Stimulated activated CD4-positive, alpha-beta T cell treated with anti-CD3 and anti-CD28 coated beads, Interleukin-12 subunit alpha, Interleukin-12 subunit beta, amount 100 ng/mL, for 48 hours (primary cell): Measurements from ENCODE around the gene CNR2.
"Not testable (repeated sequence)": the region's sequence is repeated elsewhere in the genome, so short reads cannot be mapped to it uniquely, and the experiment has no call there.

Source experiments
- DNase-seq, 3 donors: peaks; one replicate each; pipeline ENCODE4 v3.0.0-alpha.2; 2020; ENCODE audit warnings: low read depth in 2 of 3, low spot score in 1 of 3

The CNR2 gene

DNA sequence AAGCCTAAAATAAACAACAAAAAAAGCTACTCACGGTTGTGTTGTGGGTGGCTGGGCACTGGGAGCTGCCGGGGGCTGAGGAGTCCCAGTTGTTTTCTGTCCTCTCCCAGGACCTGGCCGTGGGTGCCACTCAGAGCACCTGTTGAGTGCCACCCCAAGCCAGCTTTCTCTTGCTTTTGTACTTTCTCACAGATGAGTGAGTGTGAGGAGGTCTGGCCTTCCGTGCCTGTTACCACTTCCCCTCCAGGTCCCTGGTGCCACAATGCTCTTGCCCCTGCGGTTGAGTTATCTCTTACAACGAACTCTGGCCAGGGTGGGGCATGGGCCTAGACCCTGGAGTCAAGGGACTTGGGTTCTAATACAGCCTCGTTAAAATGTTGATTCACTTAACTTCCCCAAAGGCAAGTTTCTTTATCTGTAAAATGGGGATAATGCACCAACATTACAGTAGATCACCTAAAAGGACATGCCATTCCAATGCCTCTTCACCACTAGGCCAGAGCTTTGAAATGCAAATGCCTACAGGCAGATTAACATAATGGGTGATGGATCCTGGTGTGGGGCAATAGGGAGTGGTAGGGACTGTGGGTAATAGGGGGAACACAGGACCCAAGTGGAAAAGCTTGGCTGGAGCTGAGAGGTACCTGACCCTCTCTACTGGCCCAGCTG lies at the start of gene CNR2:
Gene CNR2 (minus strand): TSS at position 151 of the 669 bp plus-strand sequence. CDS start 37,745 bp downstream, outside the sequence.
- DNase-seq, result no peak

DNA sequence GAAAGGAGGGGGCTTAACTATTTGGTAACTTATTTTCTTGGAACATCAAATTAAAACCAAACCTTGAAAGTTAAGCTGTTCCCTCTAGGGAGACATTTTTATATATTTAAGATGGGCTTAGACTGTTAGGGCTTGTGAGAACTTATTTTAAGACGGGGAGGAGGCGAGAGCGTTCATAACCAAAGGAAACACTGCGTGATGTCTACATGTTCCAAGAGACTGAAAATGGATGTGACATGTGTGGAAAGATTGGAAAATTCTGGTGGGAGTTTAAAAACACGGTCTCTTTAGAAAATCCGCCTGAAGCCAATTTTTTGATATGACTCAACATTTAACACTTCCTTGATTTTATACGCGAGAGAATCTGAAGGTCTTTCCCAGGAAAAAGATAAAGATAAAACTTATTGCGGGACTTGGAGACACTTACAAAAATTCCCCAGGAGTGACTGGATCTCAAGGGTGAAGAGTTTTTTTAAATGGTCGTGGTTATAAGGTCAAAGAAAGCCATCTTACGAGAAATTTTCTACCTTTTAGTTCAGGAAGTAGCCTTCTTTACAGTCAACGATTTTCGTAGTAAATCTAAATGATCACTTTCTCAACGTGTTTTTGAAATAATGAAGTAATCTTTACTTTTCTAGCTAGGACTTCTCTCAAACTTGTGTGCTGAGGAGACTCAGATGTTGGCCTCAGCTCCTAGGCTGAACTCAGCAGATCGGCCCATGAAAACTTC lies 47.3 kb upstream of the CNR2 start:
- DNase-seq, result no peak

DNA sequence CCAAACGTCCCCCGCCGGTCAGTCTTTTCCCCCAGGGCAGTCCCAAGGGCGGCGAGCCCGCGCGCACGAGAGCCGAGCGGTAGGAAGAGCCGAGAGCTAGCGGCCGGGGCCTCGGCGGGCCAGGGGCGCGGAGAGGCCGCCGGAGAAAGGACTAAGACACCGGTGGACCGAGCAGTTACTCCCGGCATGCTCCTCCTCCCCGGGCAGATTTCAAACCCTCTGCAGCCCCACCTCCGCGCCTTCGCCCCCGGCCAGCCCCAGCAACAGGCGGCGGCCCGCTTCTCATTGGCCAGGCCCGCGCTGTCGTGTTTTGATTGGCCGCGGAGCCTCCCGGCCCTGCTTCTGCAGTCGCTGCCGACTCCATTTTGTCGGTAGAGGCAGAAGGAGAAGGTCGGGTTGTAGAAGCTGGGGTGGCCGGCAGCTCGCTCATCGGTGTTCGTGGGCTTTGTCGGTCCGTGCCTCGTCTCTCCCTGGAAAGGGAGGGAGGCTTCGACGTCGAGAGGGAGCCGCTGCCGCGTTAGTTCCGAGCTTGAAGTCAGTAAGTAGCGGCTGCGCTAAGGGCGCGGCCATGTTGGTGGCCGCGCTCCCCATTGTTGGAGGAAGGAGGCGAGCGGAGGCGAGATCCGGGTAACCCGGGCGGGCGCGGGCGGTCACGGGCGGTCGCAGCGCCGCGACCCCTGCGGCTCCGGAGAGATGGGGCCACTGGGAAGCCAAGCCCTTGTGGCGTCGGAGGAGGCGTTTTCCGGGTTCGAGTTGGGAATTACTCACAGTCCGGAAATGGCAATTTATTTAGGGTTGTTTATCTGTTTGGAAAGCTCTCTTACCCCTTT lies 46.5 kb upstream of the CNR2 start, which contains the start of gene PNRC2:
Gene PNRC2 (plus strand): TSS at position 368 of the 830 bp plus-strand sequence. CDS start 1,630 bp downstream, outside the sequence.
- peak; percentile 92 to 97 (median 96) for DNase-seq

DNA sequence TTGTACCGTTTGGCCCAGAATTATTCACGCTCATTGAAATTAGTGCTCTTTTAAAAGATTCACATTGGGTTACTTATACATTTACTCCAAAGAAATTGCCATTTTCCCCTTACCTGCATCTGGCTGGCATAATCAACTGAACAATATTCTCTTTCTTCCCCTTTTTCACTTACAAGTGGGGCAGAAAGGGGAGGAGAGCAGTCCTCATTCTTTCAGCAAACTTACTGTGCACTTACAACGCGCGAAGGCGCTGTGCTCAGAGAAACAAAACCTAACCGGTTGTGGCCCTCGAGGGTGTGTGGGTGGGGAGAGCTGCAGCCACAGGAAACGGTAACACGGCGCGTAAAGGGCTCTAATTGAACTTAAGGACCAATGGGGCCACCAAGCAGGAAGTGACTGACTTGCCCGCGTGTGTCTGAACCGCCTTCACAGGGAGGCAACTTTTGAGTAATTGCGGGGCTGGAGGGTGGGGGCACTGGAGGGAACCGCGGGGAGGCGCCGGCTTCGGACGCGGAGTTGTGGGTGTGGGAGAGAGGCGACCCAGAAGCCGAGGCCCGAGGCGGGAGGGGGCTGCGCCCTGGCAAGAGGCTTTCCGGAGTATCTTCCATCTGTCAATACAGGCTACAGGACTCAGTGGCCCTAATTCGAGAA lies 45.8 kb upstream of the CNR2 start:
- peak; percentile 86 to 92 (median 92) for DNase-seq

DNA sequence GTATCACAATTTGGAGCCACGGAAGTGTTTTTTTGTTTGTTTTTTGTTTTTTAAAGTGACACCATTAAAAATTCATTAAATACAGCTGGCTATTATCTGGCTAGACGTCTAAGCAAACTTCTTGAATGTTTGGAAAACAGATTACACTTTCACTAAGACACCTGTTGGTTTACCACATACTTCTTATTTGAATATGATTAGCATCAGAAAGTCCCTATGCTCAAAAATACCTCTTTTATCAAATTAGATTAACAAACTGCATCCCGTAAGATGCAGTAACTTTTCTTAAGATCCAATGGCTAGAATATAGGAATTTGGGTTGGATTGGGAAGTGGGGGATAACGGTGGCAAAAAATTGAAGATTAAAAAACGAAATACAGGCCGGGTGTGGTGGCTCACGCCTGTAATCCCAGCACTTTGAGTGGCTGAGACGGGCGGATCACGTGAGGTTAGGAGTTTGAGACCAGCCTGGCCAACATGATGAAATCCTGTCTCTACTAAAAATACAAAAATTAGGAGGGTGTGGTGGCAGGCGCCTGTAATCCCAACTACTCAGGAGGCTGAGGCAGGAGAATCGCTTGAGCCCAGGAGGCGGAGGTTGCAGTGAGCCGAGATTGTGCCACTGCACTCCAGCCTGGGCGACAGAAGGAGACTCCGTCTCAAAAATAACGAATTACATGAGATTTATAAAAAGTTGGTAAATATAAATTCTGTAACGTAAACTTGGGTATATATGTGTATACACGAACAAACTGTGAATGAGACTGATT lies 45.1 kb upstream of the CNR2 start:
- not testable (repeated sequence) for DNase-seq

DNA sequence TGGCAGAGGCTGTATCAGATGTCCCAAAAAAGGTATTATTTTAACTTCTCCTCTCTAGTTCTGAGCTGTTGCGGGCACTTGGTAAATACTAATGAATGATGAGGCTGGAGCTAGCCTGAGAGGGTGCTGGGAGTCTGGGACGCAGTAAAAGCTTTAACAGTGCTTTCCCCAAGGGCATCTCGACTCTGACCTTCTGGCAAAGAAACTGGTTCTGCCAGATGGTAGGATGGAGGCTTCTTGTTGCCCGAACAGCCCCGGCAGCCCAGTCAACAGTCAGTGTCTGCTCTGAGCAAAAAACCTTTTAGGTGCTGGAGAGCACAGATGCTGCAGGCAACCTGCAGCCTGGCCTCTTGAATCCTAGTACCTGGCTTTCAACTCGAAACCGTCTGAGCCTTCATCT lies 43.9 kb upstream of the CNR2 start:
- no peak for DNase-seq

DNA sequence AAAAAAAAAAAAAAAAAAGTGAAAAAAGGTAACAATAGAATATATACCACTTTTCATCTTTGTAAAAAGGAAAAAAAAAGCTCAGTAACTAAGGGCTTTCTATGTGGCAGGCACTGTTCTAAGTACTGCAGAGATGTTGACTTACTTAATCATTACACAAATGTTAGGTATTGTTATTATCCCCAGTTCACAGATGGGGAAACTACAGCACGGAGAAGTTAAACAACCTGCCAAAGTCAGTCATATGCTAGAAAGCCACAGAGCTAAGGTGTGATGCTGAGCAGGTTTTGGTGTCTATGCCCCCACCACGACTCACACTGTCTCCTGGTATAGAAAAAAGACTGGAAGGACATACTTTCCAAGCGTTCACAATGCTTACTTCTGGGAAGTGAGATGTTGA lies 39.9 kb upstream of the CNR2 start:
- no peak for DNase-seq

DNA sequence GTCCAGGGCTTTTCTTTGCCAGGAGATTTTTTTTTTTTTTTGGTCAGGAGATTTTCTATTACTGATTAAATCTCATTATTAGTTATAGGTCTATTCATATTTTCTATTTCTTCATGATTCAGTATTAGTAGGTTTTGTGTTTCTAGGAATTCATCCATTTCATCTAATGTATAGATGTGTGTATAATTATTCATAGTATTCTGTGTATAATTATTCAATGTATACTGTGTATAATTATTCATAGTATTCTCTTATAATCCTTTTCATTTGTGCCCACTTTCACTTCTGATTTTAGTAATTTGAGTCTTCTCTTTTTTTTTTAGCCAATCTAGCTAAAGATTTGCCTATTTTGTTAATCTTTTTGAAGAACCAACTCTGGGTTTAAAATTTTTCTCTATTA lies 34.2 kb upstream of the CNR2 start:
- DNase-seq, result no peak

DNA sequence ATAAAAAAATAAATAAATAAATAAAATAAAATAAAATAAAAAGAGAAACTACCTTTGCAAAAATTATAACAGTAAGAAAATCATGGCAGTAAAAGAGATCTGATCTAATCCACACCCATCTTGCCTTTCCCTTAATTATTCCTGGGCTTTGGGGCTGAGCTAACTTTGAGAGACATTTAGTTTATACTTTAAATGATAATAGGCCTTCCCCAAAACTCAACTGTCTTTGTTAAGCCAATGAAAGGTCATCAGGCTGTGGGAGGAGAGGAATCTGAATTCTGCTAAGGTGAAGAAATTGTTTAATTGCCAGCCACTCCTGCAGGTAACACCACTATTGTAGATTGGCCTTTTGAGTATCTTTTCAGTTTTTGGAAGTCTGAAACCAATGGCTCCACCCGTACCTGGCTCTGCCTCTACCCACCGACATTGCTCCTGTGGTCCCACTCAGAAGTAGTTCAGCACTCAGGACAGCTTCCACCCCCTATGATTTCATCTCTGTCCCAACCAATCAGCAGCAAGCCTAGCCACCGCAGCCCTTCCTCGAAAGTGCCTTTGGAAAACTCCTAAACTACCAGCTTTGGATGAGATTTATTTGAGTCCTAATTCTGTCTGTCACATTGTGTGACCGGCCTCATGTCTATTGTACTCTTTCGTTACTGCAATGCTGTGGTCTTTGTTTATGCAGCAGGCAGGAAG lies 23.5 kb upstream of the CNR2 start:
- DNase-seq, result no peak

DNA sequence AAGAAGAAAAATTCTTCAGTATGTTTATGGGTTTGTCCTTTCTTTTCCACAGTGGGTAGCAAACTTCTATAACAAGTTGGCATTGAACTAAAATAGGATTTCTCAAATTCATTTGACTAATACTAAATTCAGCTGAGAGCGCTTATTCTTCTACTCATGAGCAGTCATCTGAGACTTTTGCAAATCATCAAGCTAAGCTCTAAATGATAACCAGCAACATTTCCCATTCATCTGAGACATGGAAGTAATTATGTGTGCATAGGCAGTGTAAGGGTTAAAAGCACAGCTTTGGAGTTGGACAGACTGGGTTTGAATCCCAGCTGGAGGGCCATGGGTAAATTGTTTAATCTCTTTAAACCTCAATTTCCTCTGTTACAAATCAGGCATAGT lies 18.3 kb upstream of the CNR2 start:
- no peak for DNase-seq

DNA sequence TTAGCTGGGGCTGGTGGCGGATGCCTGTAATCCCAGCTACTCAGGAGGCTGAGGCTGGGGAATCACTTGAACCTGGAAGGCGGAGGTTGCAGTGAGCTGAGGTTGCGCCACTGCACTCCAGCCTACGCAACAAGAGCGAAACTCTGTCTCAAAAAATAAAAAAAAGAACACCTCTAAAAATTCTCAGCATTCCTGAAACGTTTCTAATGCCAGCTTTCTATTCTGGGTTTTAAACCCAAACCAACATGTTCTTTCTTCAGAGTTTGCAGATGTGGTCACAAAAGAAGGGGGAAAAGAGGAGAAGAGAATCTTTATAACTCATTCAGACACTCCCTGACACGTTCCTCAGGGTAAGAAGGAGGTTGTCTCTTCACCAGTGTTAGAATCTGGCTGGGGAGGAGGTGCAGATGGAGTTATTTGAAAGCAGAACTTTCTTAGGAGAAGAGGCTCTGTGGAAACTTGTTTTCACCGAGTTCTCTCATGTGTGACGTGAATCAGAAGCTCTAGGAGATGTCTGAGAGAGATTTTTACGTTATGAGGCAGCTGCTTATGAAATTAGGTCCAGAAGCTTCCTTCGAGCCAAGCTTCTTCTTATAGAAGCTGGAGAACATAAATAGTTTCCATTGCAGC lies 17.8 kb upstream of the CNR2 start:
- no peak for DNase-seq

DNA sequence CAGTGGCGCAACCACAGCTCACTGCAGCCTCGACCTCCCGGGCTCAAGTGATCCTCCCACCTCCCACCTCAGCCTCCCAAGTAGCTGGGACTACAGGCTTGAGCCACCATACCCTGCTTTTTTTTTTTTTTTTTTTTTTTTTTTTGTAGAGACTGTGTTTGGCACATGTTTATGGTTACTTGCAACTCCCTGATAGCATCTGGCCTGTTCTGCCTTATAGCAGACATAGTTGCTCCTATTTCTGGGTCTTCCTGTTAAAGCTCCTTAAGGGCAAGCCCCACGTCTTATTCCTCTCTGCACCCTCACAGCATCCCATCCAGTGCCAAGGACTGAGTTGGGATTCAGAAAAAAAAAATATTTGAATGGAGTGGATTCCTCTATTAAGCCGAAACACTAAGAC lies 17.1 kb upstream of the CNR2 start:
- no peak for DNase-seq

DNA sequence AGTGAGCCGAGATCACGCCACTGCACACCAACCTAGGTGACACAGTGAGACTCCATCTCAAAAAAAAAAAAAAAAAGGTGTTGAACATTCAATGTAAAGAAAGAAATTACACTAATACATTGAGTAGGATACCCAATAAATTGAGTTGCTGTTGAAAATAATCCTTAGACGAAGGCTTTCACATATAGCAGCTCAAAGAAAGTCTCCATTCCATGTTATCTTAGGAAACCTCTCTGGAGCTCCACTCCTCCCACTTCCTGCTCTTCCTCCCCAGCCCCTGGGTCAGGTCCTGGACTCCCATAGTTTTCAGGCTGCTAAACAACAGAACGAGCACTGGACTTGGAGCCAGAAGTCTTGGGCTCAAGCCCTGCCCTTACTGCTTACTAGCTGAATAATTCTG lies 15.6 kb upstream of the CNR2 start:
- DNase-seq, result no peak

DNA sequence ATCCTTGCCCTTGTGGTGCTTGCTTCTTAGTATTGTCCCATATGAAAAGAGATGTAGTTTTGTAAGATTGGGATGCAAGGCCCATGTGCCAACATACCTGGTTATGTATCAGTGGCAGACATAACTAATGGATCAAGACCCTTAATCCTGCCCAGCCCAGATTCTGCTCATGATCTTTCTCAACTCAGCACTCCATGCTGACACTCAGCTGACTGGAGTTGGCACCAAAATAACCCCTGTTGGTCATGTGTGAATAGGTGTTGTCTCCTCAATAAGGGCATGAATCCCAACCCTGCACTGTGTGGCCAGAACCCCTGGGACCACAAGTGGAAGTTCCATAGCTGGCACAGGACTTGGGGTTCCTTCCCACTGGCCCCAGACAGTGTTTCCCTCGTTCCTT lies 13.9 kb upstream of the CNR2 start:
- no peak for DNase-seq

DNA sequence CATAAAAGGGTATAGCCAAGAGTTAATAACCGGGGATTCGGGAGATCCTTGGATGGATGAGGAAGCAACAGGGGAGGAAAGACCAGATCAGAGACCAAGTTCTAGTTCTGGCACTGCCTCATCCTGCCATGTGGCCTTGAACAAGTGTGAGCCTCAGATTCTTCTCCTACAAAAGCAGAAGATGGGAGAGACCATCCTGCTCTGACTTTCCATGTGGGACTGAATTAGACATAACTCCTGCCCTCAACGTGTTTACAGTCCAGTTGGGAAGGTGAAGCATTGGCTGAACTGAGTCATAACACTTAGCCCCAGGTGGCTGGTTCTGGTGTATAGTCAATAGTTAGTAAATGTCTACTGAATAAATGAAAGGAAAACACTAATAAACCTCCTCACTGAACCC lies 12.1 kb upstream of the CNR2 start:
- no peak for DNase-seq

DNA sequence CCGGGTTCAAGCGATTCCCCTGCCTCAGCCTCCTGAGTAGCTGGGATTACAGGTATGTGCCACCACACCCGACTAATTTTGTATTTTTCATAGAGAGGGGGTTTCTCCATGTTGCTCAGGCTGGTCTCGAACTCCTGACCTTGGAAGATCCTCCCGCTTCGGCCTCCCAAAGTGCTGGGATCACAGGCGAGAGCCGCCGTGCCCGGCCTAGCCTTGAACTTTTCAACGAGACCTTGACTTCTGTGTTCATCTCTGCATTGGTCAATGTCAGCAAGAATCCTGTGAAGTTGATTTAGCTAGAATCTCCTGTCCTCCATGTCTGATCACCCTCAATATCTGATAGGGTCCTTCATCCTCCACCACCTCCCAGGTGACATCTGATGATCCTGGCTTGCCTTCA lies 11.4 kb upstream of the CNR2 start:
- no peak for DNase-seq

DNA sequence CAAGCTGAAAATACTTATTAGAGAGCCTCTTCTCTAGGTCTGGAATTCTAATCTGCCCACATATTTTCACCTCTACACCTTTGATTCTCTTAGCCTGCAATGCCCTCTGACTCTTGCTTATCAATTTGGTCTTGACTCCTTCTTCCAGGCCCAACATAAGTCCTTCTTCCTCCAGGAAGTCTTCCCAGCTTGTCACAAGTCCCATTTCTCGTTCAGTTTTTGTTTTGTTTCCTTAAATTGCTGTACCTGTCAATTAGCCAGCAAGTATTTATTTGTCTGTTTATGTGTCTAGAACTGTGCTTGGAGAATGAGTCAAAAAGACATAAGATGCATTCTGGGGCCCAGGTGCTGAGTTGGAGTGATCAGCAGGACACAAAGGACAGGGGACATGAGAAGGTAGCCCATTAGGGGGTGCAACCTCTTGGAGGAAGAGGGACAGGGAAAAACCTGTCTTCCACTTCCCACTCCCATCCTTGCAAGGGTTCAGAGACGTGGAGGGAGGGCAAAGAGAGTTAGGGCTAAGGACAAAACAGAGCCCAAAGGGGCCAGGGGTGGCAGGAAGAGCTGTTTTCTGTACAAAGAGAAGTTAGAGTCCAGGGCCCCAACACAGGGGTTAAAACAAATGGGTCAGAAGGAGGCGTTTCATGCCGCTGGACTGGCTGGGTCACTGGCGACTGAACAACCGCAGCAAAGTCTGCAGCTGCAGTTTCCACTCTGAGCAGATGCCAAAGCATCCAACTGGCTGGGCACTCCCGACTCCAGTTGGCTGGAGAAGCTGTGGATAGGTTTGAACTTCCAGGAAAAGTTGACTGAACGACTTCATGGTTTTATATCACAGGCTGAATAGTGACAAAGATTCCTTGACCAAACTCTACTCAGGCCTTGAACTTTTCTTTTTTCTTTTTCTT lies 10.7 kb upstream of the CNR2 start:
- DNase-seq, result no peak

DNA sequence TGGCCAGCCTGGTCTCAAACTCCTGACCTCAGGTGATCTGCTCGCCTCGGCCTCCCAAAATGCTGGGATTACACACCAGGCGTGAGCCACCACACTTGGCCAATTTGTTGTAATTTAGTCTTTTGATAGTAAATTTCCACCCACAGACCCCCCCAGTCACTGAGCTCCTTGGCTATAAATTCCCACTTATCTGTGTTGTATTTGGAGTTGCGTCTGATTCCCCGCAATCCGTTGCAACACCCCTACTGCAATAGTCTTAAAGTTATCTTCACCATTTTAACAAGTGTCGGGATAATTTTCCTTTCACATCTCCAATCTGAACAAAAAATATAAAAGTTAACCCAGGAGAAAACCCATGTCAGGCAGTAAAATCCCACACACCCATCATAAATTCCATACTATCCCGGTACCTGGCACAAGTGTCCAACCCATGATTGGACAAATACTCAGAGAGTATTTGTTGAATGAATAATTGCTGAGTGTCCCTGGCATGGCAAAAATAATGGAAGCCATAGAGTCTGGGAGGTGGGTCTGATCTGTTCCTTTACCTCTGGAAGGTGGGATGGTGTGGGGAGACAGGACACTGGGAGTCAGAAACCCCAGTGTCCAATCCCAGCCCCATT lies 9.3 kb upstream of the CNR2 start:
- DNase-seq, result no peak
